Measurements from ENCODE around the gene C1orf115. TPM values are rescaled to one million over a fixed set of nuclear protein-coding genes. Genes with fewer than 3 reads are reported as not detected.

C1orf115 gene, protein sequence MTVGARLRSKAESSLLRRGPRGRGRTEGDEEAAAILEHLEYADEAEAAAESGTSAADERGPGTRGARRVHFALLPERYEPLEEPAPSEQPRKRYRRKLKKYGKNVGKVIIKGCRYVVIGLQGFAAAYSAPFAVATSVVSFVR
- polyA plus RNA-seq (2012; ENCODE audit: insufficient read length, low read depth) = 1.6 TPM

- TF ChIP-seq SIN3A (IDR thresholded peaks at IDR 0.05; ENCODE audit: borderline replicate concordance, insufficient read depth, low read length) (no peak), TAF1 (IDR thresholded peaks at IDR 0.05; ENCODE audit: borderline replicate concordance, insufficient read depth, low read length) (no peak), FOXP2 (optimal IDR thresholded peaks at IDR 0.05; ENCODE audit: borderline replicate concordance, extremely low read depth, extremely low read length, insufficient read depth) (peak; percentile 41)
Observed at GRCh38 chr1:220690140-220691052, at the start of gene C1orf115. C1orf115 (plus strand) TSS chr1:220690363; CDS start chr1:220690403, 40 bp downstream.

GRCh38 chr1:220642285-220642684 lies 47.9 kb upstream of the C1orf115 start:
- TF ChIP-seq TAF1 (IDR thresholded peaks at IDR 0.05; ENCODE audit: borderline replicate concordance, insufficient read depth, low read length) = no peak
- TF ChIP-seq REST (IDR thresholded peaks at IDR 0.05; ENCODE audit: insufficient read depth in 1 of 2, low read depth in 2 of 2, low read length in 2 of 2) = no peak
- TF ChIP-seq FOXP2 (optimal IDR thresholded peaks at IDR 0.05; ENCODE audit: borderline replicate concordance, extremely low read depth, extremely low read length, insufficient read depth) = no peak
- TF ChIP-seq SIN3A (IDR thresholded peaks at IDR 0.05; ENCODE audit: borderline replicate concordance, insufficient read depth, low read length) = no peak
- TF ChIP-seq POLR2AphosphoS5 (IDR thresholded peaks at IDR 0.05; ENCODE audit: low read depth, low read length) = no peak

DNA sequence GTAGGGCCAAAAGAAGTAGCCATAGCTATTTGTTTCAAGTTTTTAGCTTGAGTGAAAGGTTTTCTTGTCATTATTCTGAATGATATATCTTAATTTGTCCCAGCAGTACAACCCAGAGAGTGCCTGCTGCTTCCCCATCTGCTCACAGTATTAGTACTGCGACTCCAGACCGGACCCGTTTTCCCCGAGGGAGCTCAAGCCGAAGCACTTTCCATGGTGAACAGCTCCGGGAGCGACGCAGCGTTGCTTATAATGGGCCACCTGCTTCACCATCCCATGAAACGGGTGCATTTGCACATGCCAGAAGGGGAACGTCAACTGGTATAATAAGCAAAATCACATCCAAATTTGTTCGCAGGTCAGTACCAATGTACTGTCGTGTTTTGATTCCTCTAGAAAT lies 37.2 kb upstream of the C1orf115 start:
- no peak for TF ChIP-seq TAF1 (IDR thresholded peaks at IDR 0.05; ENCODE audit: borderline replicate concordance, insufficient read depth, low read length)
- no peak for TF ChIP-seq REST (IDR thresholded peaks at IDR 0.05; ENCODE audit: insufficient read depth in 1 of 2, low read depth in 2 of 2, low read length in 2 of 2)
- no peak for TF ChIP-seq SIN3A (IDR thresholded peaks at IDR 0.05; ENCODE audit: borderline replicate concordance, insufficient read depth, low read length)
- TF ChIP-seq POLR2AphosphoS5 (IDR thresholded peaks at IDR 0.05; ENCODE audit: low read depth, low read length) = no peak
- TF ChIP-seq FOXP2 (optimal IDR thresholded peaks at IDR 0.05; ENCODE audit: borderline replicate concordance, extremely low read depth, extremely low read length, insufficient read depth) = no peak

DNA sequence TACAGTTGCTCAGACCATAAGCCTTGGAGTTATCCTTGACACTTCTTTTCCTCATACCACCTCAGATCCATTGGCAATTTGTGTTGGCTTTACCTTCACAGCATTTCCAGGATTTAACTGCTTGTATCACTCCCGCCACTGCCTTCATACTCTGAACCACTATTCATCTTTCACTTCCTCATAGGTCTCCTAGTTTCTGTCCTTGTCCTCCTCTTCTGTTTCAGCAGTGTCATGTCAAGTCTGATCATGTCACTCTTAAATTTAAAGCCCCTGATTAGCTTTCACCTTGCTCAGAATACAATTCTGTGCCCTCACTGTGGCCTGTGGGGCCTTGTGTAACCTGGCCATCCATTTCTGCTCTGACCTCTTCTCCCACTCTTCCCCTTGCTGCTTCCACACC lies 34.7 kb upstream of the C1orf115 start:
- TF ChIP-seq SIN3A (IDR thresholded peaks at IDR 0.05; ENCODE audit: borderline replicate concordance, insufficient read depth, low read length) (no peak), FOXP2 (optimal IDR thresholded peaks at IDR 0.05; ENCODE audit: borderline replicate concordance, extremely low read depth, extremely low read length, insufficient read depth) (no peak), TAF1 (IDR thresholded peaks at IDR 0.05; ENCODE audit: borderline replicate concordance, insufficient read depth, low read length) (no peak), POLR2AphosphoS5 (IDR thresholded peaks at IDR 0.05; ENCODE audit: low read depth, low read length) (no peak), REST (IDR thresholded peaks at IDR 0.05; ENCODE audit: insufficient read depth in 1 of 2, low read depth in 2 of 2, low read length in 2 of 2) (no peak)

DNA sequence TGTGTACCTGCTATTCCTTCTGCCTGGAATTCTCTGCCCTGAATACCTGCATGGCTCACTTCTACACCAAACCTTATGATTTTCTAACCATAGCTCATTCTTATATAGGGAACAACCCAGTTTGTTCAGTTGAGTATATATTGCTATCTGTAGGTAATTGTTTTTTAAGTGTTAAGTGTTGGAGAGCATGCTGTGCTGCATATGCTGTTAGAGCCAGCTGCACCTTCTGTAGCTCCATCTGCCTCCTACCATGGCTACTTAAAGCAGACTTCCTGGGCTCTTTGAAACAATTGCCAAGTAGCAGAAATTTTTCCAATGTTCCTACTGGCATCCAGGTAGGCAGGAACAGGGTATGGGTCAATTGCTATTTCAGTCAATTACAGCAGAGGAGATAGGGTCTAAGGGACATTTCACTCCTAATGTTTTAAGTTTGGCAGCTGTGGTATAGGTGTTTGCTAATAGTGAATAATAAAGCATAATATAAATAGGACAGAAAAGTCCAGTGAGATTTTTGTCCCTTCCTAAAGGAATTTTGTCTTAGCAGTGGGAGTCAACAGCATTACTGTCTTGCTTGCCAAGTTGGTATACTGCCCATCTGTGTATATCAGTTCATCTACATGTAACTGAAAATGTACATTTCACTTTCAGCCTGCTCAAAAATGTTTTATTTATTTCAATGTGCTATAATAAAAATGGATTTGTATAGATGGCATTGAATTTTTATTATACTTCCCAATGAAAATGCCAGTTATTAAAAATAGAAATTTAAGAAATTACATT lies 34.0 kb upstream of the C1orf115 start:
- no peak for TF ChIP-seq REST (IDR thresholded peaks at IDR 0.05; ENCODE audit: insufficient read depth in 1 of 2, low read depth in 2 of 2, low read length in 2 of 2)
- no peak for TF ChIP-seq FOXP2 (optimal IDR thresholded peaks at IDR 0.05; ENCODE audit: borderline replicate concordance, extremely low read depth, extremely low read length, insufficient read depth)
- TF ChIP-seq POLR2AphosphoS5 (IDR thresholded peaks at IDR 0.05; ENCODE audit: low read depth, low read length) = no peak
- TF ChIP-seq TAF1 (IDR thresholded peaks at IDR 0.05; ENCODE audit: borderline replicate concordance, insufficient read depth, low read length) = no peak
- no peak for TF ChIP-seq SIN3A (IDR thresholded peaks at IDR 0.05; ENCODE audit: borderline replicate concordance, insufficient read depth, low read length)

Measured in PFSK-1 (cell line).